Embryonic facial prominence (tissue), 1 donor: Measurements from ENCODE around the gene RALY.

Source experiments
- DNase-seq: peaks from one replicate; pipeline ENCODE4 v3.0.0-alpha.2; 2016; ENCODE audit errors: extremely low spot score

RALY gene

DNA sequence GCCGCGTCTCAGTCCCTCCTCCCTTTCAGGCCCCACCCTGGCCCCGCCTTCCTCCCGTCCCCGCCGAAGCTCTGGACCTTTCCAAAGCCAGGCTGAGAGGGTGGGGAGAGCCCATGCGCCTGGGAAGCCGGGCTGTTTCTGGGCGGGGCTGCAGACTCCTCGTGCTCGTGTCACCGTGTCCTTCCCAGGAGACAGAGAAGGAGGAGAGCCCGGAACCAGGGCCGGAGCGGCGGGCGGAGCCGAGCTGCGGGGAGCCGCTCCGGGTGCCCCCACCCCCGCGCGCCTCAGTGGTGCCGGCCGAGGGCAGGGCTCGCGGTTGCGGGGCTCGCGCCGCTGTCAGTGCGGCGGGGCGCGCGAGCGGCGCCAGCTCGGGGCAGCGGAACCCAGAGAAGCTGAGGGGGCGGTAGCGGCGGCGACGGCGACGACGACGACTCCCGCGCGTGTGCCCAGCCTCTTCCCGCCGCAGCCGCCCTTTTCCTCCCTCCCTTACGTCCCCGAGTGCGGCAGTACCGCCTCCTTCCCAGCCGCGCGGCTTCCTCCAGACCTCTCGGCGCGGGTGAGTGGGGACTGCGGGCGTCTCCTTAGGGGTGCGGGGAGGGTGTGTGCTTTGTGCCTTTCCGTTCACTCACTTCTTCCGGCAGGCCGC is at the start of gene RALY:
RALY (plus strand) TSS at position 336 of the 646 bp plus-strand sequence. CDS start 78,164 bp downstream, outside the sequence.
- peak; percentile 22 for DNase-seq

DNA sequence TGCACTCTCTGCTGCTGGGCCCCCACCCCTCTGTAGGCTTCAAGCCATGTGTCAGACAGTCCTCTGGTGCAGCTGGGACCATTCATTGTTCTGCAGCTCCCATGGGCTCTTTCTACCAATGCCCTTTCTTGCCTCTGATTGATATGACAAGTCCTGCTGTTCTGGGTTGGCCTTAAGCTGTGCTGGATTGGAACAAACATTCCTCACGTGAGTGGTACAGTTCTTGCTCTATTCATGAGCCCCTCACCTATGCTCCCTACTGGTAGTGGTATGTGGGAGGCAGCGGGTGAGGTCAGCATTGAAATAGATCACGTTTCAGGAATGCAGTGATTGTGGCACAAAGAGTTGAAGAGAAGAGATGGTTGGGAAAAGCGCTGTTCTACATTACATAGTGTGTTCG is 48.8 kb upstream of the RALY start:
- no peak for DNase-seq

- no peak for DNase-seq
Observed at GRCh38 chr20:33945391-33946081, 48.2 kb upstream of the RALY start.

GRCh38 chr20:33947709-33948295 is 45.9 kb upstream of the RALY start:
- no peak for DNase-seq

- no peak for DNase-seq
Observed at GRCh38 chr20:33948480-33948879, 45.2 kb upstream of the RALY start.

- DNase-seq: no peak
Observed at GRCh38 chr20:33951171-33951570, 42.5 kb upstream of the RALY start.

GRCh38 chr20:33954504-33954903 is 39.2 kb upstream of the RALY start:
- no peak for DNase-seq

DNA sequence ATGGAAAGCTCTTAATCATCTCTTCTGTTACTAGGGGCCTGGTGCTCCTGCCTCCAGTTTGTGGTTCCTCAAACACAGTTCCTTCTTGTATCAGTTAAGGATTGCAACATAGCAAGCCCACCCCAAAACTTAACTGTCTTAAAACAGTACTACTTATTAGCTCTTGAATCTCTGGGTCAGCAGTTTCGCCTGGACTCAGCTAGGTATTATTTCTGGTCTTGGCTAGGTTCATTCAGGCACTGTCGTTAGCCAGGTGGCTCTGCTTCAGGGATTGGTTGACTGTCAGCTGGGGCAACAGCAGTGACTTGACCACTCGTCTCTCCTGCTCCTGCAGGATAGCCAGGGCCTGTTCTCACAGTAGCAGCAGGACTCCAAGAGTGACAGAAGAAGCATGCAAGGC is 30.0 kb upstream of the RALY start:
- no peak for DNase-seq

DNA sequence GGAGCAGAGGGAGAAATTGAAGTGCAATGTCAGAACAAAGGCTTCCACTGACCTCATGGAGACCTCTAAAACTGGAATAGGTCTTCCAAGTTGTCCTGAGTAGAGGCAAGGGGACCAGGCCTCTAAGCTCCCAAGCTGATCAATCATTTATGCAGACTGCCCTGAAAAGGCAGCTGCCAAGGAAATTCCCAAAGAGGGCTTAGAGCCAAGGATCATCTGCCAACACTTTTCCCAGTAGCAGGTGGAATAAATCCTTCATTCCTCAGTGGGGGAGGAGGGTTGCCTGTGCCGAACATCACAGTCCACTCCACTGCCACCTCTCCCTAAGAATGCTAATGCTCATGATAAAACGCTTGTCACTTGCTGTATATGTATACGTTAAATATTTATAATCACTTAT is 29.3 kb upstream of the RALY start:
- DNase-seq: no peak

DNA sequence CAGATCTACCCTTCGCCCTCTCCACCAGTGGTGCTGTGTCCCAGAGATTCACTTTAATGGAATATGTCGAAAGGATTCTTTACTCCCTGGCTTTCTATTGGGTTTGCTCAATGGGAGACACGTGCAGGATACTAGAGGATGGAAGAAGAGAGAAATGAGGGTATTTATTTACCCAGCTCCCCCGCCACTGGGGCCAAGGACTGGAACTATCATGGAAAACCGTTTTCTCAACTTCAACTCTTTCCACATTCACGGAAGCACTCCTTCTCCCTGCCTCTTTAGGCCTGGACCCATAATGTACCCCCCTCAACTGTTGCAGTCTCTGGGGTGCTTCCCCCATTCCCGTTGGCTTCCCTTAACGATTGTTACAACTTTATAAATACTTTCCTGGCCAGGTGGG is 26.6 kb upstream of the RALY start:
- no peak for DNase-seq

GRCh38 chr20:33969563-33969962 is 24.1 kb upstream of the RALY start:
- DNase-seq: no peak

DNA sequence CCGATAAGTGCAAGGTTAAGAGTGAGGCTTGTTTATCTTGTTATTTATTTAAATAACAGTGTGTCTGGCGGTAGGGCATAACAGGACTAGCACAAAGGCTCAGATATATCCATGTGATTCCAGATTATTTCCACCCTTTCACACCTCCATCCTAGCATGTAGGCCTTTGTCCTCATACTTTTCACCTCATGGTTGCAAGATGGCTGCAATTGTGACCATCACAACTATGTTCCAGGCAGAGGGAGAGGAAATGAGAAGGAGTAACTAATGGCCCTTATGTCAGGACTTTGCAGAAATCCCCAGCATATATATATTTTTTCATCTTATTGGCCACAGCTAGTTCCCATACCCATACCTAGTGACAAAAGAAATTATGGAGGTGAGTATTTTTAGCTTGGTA is 23.5 kb upstream of the RALY start:
- no peak for DNase-seq

DNA sequence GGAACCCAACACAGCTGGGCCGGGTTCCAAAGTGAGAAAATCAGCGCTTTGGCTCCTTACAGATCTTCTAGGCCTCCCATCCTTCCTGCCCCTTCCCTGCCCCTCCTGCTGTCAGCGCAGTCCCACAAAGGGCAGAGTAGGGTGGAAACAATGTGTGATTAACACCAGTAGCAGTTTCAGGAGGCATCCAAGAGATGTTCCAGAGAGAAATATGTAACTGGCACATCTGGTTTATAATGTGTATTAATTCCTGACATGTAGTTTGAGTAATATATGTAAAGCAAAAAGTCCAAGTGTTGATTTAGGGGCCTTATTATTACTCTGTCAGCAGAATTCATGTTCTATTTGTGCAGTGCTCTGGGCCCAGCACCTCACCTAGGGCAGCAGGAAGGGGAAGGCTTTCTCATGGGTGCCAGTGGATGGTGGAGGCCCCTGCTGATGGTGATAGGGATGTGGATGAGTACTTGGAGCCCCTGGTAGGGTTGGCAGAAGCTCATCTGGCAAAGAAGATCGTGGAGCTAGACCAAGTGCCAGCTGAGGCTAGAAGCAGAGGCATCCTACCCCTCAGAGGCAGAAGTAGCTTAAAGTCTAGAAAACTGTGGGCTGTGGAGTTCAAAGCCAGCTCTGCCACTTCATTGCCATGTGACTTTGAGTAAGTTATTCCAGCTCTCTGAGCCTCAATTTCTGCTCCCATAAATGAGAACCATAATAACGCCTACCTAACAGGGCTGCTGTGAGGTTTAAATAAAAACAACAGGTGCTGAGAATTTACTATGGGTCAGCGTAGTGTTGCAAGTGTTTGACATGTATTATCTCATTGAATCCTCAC is 22.4 kb upstream of the RALY start:
- DNase-seq: no peak

- no peak for DNase-seq
Observed at GRCh38 chr20:33976959-33977358, 16.8 kb upstream of the RALY start.

DNA sequence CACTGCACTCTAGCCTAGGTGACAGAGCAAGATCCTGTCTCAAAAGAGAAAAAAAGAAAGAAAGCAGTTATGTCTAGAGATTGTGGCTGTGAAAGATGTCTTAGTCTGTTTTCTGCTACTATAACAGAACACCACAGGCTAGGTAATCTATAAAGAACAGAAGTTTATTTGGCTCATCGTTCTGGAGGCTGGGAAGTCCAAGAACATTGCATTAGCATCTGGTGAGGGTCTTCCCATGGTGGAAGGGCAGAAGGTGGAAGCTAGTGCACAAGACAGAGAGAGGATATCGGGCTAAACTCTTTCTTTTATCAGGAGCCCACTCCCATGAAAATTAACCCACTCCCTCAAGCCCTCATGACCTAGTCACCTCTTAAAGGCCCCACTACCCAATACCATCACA is 16.2 kb upstream of the RALY start:
- no peak for DNase-seq

DNA sequence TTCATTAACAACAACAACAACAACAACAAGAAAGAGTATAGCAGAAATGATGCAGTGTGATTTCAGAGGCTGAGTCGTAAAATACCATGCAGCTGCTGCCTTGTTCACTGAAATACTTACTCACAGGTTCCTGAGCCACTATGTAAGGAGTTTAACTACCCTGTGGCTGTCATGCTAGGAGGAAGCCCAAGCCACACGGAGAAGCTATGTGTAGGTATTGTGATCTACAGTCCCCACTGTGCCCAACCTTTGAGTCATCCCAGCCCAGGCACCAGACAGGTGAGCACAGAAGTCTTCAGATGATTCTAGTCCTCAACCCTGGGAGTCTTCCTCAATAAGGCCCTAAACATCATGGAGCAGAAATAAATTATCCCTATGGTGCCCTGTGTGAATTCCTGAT is 14.6 kb upstream of the RALY start:
- no peak for DNase-seq

DNA sequence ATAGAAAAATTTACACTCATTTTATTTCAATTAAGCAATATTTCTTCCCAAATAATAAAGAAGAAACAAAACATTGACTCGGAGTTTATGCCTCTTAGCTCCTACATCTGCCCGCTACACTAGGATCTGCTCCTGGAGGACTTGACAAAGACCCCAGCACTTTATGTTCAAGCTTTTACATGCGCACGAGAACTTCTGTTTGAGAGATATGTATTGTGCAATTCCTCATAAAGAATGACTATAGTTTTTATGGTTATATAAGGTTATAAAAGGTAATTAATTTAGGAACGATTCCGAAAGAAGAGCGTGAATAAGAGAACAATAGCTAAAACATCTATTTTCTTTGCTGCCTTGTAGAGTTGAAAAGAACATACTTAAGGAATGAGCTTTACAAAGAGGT is 12.4 kb upstream of the RALY start:
- DNase-seq: no peak

DNA sequence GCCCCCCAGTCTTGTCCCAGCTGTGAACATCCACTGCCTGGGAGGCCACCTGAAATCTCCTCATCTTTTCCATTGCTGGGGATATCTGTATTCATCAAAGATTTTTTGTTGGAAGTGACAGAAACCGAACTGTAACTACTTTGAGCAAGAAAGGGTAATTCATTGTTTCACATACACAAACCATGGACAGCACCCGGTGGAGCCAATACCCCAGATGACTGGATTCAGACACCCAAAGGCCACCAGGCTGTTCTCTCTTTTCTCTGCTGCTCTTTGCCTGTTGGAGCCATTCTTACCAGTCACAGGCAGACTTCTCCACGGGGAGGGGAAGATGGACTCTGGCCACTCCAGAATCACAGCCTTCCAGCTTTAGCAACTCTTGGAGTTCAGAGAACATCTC is 11.7 kb upstream of the RALY start:
- DNase-seq: no peak

DNA sequence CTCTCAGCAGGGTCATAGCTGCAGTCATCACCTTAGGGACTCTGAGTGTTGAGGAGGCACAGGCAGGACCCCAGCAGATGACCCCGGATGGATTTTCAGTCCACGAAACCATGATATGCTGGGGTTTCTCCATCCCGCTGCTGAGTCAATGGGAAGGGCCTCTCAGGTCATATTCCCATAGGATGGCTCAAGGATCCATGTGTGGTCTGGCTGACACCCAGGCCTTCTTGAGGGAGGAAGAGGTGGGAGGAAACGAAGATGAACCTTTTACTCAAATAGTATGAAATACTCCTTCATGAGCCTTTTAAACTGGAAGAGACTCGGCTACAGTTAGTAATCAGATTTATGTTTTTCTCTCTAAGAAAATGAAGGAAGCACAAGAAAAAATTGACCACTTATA is 10.3 kb upstream of the RALY start:
- no peak for DNase-seq

GRCh38 chr20:33984182-33984719 is 9.5 kb upstream of the RALY start:
- no peak for DNase-seq

DNA sequence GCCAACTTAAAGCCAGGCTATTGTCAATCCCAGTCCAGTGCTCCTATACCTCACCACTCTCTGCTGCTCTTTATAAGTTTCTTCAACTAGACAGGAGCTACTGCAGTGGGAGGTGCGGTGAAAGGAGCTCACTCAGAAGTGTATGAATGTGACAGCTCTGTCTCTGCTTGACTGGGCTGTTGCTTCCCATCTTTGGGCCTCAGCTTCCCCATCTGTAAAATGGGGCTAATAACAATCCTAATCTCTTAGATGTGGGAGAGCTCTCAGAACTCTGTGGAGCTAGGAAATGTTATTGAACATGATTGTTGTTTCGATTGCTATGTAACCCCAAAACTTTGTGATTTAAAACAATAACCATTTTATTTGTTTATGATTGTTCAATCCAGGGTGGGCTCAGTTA is 8.4 kb upstream of the RALY start:
- no peak for DNase-seq

DNA sequence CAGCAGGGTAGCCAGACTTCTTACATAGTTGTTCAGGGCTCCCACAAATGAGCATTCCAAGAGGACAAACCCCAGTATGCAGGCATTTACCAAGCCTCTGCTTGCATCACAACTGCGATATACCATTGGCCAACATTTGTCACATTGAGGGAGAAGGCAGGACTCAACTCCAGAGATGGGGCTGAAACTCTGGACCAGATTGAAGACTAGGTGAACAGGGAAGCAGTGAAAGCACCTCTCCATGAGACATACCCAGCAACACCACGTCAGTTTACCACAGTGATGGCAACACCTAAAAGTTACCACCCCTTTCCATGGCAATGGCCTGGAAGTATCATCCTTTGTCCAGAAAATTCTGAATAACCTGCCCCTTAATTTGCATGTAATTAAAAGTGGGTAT is 7.9 kb upstream of the RALY start:
- DNase-seq: no peak
